ENCODE results near the gene SNRNP48. TPM values are rescaled to one million over a fixed set of nuclear protein-coding genes. Genes with fewer than 3 reads are reported as not detected.

SNRNP48 gene
- total and polyA plus RNA-seq, 2 of the 8 experiments (the other 6 are each of a cell fraction or from before 2014, with no cell fraction given) = 7.7 to 21.0 TPM

DNA sequence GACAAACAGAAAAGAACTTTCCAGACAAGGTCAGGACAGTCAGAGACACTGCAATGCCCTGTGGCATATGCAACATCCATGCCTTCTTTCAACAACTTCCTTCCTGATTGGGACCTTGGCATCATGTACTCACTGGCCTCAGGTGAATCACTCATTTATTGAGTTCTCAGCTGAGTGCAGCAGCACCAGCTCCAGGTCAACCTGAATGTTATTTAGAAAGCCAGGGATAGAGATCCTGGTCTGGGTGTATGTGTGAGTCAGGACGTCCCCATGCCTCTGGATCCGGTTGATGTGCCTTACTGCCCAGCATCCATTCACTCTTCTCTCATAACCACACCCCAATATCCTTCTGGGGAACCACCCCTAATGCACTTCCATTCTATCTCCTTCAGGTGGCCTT, 54.4 kb downstream of the SNRNP48 start (continued):
- TF ChIP-seq, protein P1, sequence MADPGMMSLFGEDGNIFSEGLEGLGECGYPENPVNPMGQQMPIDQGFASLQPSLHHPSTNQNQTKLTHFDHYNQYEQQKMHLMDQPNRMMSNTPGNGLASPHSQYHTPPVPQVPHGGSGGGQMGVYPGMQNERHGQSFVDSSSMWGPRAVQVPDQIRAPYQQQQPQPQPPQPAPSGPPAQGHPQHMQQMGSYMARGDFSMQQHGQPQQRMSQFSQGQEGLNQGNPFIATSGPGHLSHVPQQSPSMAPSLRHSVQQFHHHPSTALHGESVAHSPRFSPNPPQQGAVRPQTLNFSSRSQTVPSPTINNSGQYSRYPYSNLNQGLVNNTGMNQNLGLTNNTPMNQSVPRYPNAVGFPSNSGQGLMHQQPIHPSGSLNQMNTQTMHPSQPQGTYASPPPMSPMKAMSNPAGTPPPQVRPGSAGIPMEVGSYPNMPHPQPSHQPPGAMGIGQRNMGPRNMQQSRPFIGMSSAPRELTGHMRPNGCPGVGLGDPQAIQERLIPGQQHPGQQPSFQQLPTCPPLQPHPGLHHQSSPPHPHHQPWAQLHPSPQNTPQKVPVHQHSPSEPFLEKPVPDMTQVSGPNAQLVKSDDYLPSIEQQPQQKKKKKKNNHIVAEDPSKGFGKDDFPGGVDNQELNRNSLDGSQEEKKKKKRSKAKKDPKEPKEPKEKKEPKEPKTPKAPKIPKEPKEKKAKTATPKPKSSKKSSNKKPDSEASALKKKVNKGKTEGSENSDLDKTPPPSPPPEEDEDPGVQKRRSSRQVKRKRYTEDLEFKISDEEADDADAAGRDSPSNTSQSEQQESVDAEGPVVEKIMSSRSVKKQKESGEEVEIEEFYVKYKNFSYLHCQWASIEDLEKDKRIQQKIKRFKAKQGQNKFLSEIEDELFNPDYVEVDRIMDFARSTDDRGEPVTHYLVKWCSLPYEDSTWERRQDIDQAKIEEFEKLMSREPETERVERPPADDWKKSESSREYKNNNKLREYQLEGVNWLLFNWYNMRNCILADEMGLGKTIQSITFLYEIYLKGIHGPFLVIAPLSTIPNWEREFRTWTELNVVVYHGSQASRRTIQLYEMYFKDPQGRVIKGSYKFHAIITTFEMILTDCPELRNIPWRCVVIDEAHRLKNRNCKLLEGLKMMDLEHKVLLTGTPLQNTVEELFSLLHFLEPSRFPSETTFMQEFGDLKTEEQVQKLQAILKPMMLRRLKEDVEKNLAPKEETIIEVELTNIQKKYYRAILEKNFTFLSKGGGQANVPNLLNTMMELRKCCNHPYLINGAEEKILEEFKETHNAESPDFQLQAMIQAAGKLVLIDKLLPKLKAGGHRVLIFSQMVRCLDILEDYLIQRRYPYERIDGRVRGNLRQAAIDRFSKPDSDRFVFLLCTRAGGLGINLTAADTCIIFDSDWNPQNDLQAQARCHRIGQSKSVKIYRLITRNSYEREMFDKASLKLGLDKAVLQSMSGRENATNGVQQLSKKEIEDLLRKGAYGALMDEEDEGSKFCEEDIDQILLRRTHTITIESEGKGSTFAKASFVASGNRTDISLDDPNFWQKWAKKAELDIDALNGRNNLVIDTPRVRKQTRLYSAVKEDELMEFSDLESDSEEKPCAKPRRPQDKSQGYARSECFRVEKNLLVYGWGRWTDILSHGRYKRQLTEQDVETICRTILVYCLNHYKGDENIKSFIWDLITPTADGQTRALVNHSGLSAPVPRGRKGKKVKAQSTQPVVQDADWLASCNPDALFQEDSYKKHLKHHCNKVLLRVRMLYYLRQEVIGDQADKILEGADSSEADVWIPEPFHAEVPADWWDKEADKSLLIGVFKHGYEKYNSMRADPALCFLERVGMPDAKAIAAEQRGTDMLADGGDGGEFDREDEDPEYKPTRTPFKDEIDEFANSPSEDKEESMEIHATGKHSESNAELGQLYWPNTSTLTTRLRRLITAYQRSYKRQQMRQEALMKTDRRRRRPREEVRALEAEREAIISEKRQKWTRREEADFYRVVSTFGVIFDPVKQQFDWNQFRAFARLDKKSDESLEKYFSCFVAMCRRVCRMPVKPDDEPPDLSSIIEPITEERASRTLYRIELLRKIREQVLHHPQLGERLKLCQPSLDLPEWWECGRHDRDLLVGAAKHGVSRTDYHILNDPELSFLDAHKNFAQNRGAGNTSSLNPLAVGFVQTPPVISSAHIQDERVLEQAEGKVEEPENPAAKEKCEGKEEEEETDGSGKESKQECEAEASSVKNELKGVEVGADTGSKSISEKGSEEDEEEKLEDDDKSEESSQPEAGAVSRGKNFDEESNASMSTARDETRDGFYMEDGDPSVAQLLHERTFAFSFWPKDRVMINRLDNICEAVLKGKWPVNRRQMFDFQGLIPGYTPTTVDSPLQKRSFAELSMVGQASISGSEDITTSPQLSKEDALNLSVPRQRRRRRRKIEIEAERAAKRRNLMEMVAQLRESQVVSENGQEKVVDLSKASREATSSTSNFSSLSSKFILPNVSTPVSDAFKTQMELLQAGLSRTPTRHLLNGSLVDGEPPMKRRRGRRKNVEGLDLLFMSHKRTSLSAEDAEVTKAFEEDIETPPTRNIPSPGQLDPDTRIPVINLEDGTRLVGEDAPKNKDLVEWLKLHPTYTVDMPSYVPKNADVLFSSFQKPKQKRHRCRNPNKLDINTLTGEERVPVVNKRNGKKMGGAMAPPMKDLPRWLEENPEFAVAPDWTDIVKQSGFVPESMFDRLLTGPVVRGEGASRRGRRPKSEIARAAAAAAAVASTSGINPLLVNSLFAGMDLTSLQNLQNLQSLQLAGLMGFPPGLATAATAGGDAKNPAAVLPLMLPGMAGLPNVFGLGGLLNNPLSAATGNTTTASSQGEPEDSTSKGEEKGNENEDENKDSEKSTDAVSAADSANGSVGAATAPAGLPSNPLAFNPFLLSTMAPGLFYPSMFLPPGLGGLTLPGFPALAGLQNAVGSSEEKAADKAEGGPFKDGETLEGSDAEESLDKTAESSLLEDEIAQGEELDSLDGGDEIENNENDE (IDR thresholded peaks at IDR 0.05; ENCODE audit: insufficient replicate concordance, low read length) = no peak
- TF ChIP-seq FOSL1 (IDR thresholded peaks at IDR 0.05; ENCODE audit: insufficient read depth, low read depth, low read length) (no peak), POLR2AphosphoS5 (IDR thresholded peaks at IDR 0.05; ENCODE audit: low read depth, low read length) (no peak)

All from H1 (cell line).